ENCODE data around the gene DUOXA1.

Gene DUOXA1

DNA sequence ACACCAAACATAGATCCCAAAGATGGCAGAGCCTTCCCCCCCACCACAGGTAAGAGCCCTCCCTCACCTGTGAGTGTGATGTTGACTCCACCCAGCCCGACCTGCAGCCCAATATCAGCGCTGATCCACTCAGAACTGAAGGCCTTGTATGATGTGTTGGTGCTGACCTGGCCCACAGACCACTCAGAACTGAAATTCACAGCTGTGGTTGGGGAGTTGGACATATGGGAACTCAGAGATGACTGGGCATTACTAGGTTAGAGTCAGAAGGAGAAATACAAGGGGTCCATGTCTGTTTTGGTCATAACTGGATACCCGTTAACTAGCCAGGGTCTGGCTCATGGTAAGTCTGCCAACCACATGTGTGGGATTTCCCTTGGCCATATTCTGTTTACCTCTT is 8.7 kb downstream of the DUOXA1 start:
- TF ChIP-seq, protein P1, sequence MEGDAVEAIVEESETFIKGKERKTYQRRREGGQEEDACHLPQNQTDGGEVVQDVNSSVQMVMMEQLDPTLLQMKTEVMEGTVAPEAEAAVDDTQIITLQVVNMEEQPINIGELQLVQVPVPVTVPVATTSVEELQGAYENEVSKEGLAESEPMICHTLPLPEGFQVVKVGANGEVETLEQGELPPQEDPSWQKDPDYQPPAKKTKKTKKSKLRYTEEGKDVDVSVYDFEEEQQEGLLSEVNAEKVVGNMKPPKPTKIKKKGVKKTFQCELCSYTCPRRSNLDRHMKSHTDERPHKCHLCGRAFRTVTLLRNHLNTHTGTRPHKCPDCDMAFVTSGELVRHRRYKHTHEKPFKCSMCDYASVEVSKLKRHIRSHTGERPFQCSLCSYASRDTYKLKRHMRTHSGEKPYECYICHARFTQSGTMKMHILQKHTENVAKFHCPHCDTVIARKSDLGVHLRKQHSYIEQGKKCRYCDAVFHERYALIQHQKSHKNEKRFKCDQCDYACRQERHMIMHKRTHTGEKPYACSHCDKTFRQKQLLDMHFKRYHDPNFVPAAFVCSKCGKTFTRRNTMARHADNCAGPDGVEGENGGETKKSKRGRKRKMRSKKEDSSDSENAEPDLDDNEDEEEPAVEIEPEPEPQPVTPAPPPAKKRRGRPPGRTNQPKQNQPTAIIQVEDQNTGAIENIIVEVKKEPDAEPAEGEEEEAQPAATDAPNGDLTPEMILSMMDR (IDR thresholded peaks at IDR 0.05; ENCODE audit: low read depth, low read length, missing control alignments): no peak
- Histone ChIP-seq H3K27me3 (replicated peaks) (peaks cover 16% of the 10 kb centered on the region), H3K36me3 (replicated peaks) (no peaks in the 10 kb centered on the region), H3K4me3 (ENCODE audit: low read depth, low read length) (no peak overlapping the region), H3K27ac (no peak overlapping the region)
- DNase-seq: no peak
- in situ Hi-C loops (cut with HindIII; ENCODE audit: low pct_ligation_motif_present, low sequenced_read_pairs): no loop called here

DNA sequence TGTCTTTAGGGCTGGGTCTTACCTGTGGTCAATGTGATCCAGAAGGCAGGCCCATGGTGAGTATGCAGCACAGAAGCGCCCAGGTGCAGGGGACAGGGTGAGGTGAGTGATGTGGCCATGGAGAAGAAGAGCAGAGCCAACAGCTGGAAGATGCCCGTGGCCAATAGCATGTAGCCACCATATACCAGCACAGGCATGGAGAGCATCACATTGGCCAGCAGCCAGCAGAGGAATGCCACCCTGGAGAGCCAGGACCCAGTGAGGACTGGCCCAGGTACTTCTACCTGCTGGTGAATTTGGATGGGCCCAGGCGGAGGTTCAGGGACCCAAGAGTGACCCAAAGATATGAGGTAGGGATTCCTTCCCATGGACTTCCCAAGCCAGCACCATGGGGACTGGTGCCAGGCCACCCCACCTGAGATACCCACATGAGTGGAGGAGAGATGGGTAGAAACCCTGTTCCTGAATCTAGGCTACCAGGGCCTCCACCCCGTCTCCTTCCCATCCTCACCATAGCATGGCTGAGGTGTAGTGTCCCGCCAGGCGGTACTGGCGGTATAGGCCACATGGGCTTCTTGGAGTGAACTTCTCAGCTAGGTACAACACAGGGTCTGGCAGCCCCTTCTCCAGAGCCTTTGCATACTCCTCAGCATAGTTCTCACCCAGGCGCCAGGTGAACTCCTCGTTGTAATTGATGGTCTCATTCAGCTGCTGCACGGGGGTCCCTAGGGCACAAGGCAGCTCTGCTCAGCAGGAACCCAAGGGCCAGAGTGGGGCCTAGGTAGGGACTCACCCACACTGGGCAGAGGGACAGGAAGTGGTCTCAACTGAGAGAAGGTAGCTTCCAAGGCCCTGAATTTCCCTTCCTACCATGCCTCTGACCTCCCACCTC is 9.4 kb downstream of the DUOXA1 start:
- Histone ChIP-seq H3K27me3 (replicated peaks) (peaks cover 23% of the 10 kb centered on the region), H3K27ac (no peak overlapping the region), H3K4me3 (ENCODE audit: low read depth, low read length) (no peak overlapping the region), H3K36me3 (replicated peaks) (no peaks in the 10 kb centered on the region)
- in situ Hi-C loops (cut with HindIII; ENCODE audit: low pct_ligation_motif_present, low sequenced_read_pairs): no loop called here
- DNase-seq: no peak
- TF ChIP-seq, protein P1 (IDR thresholded peaks at IDR 0.05; ENCODE audit: low read depth, low read length, missing control alignments): no peak

DNA sequence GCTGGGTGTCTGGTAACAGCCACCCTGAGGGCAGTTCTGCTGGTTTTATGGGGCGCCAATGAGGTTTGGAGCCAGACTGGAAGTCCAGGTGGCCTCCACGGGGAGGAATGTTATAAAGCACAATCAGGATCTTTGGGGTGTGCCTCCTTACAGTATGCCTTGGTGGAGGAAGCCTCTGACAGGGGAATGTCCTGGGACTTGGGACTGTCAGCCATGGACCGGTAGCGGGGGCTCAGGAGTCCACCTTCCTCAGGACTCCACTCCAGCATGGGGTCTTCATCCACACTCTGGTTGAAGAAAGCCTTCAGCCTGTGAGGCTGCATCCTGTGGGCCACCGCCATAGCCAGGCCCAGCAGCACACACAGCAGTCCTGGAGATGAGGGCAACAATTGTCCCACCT is 10.7 kb downstream of the DUOXA1 start:
- H3K4me3 ChIP-seq (ENCODE audit: low read depth, low read length): no peak overlapping the region
- H3K27ac ChIP-seq: no peak overlapping the region
- TF ChIP-seq, protein P1 (IDR thresholded peaks at IDR 0.05; ENCODE audit: low read depth, low read length, missing control alignments): no peak
- no peaks in the 10 kb centered on the region for H3K36me3 ChIP-seq (replicated peaks)
- H3K27me3 ChIP-seq (replicated peaks): peaks cover 37% of the 10 kb centered on the region
- in situ Hi-C loops (cut with HindIII; ENCODE audit: low pct_ligation_motif_present, low sequenced_read_pairs): no loop called here
- DNase-seq: no peak

DNA sequence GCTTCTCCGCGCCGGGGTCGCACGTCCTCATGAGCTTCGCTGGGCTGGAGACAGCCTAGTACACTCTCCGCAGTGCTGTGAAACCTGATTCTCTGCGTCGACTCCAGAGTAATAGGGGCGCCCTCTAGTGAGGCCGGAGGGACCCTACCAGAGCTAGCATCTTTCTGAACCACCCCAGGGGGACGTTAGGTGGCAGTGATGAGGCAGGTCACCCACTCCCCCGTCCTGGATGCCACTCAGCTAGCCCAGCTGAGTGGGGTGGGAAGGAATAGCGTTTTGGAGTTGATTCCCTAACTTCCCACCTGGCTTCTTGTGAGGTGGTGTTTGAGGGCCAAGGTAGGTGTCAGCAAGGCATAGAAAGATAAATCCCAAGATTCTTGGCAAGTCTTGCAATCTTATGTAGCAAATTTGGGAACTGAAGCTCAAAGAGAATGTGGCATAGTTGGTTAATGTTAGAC is 11.5 kb downstream of the DUOXA1 start:
- Histone ChIP-seq H3K27ac (no peak overlapping the region), H3K27me3 (replicated peaks) (peaks cover 45% of the 10 kb centered on the region), H3K36me3 (replicated peaks) (no peaks in the 10 kb centered on the region), H3K4me3 (ENCODE audit: low read depth, low read length) (peak overlapping the region; percentile 5)
- in situ Hi-C loops (cut with HindIII; ENCODE audit: low pct_ligation_motif_present, low sequenced_read_pairs): no loop called here
- TF ChIP-seq, protein P1 (IDR thresholded peaks at IDR 0.05; ENCODE audit: low read depth, low read length, missing control alignments): peak; percentile 100
- peak; percentile 87 for DNase-seq

DNA sequence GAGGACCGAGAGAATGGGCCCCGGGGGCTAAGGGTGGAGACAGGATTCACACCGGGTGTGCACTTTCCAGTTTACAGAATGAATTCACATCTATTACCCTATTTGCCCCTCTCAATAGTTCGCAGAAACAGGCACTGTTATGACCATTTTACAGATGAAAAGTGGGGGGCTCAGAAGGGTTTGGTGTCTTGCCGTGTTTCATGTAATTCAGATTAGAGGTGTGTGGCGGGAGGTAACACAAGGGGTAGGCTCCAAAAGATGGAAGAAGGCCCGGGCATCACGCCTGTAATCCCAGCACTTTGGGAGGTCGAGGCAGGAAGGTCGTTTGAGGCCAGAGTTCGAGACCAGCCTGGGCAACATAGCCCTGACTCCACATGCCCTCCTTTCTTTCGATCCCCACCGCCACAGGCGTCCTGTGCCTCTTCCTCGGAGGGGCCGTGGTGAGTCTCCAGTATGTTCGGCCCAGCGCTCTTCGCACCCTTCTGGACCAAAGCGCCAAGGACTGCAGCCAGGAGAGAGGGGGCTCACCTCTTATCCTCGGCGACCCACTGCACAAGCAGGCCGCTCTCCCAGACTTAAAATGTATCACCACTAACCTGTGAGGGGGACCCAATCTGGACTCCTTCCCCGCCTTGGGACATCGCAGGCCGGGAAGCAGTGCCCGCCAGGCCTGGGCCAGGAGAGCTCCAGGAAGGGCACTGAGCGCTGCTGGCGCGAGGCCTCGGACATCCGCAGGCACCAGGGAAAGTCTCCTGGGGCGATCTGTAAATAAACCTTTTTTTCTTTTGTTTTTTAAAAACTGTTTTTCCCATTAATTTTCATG is 12.2 kb downstream of the DUOXA1 start:
- TF ChIP-seq, protein P1 (IDR thresholded peaks at IDR 0.05; ENCODE audit: low read depth, low read length, missing control alignments): no peak

More for the DNA sequence above, 12.2 kb downstream of the DUOXA1 start:
- in situ Hi-C loops (cut with HindIII; ENCODE audit: low pct_ligation_motif_present, low sequenced_read_pairs): no loop called here
- DNase-seq: no peak
- Histone ChIP-seq H3K4me3 (ENCODE audit: low read depth, low read length) (peak overlapping the region; percentile 5), H3K27ac (no peak overlapping the region), H3K27me3 (replicated peaks) (peaks cover 51% of the 10 kb centered on the region), H3K36me3 (replicated peaks) (no peaks in the 10 kb centered on the region)
